Fibroblast of villous mesenchyme (primary cell): ENCODE measurements around the gene SLC25A10. TPM values are rescaled to one million over a fixed set of nuclear protein-coding genes. Genes with fewer than 3 reads are reported as not detected.

Source experiments
- DNase-seq: peaks from one replicate; pipeline ENCODE4 v3.0.0-alpha.2; 2010; ENCODE audit warnings: low read depth
- H3K4me3 ChIP-seq: 2 replicates; pipeline ENCODE4 v1.5.1; 2011; ENCODE audit warnings: low read depth, mild to moderate bottlenecking, low read length
- total RNA-seq: library from RNA; depleted of rRNA; stranded (reverse); fragments of >200 nt; gene quantifications from 2 replicates; pipeline ENCODE4 v1.2.3, GENCODE V29; 2012
- TF ChIP-seq, protein P1 (sequence below): IDR thresholded peaks from 2 replicates; pipeline ENCODE4 v1.5.1; 2012; ENCODE audit warnings: low read depth, mild to moderate bottlenecking, low read length; ENCODE audit not compliant: insufficient read depth

Gene SLC25A10
- total RNA-seq, 1 donor = 13.8 TPM

DNA sequence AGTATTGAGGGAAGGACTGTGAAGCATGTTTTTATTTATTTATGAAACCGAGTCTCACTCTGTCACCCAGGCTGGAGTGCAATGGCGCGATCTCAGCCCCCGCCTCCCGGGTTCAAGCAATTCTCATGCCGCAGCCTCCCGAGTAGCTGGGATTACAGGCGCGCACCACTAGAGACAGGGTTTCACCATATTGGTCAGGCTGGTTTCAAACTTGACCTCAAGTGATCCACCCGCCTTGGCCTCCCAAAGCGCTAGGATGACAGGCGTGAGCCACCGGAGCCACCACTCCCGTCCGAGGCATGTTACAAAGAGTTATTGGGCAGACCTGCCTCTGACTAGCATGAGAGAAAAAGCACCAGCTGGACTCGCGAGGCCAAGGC lies 5.9 kb upstream of the SLC25A10 start:
- no peak for DNase-seq
- TF ChIP-seq, protein P1, sequence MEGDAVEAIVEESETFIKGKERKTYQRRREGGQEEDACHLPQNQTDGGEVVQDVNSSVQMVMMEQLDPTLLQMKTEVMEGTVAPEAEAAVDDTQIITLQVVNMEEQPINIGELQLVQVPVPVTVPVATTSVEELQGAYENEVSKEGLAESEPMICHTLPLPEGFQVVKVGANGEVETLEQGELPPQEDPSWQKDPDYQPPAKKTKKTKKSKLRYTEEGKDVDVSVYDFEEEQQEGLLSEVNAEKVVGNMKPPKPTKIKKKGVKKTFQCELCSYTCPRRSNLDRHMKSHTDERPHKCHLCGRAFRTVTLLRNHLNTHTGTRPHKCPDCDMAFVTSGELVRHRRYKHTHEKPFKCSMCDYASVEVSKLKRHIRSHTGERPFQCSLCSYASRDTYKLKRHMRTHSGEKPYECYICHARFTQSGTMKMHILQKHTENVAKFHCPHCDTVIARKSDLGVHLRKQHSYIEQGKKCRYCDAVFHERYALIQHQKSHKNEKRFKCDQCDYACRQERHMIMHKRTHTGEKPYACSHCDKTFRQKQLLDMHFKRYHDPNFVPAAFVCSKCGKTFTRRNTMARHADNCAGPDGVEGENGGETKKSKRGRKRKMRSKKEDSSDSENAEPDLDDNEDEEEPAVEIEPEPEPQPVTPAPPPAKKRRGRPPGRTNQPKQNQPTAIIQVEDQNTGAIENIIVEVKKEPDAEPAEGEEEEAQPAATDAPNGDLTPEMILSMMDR = no peak
- H3K4me3 ChIP-seq = no peak overlapping the region

GRCh38 chr17:81706757-81707624 lies 5.1 kb upstream of the SLC25A10 start:
- DNase-seq = no peak
- TF ChIP-seq, protein P1 = no peak
- H3K4me3 ChIP-seq = no peak overlapping the region

DNA sequence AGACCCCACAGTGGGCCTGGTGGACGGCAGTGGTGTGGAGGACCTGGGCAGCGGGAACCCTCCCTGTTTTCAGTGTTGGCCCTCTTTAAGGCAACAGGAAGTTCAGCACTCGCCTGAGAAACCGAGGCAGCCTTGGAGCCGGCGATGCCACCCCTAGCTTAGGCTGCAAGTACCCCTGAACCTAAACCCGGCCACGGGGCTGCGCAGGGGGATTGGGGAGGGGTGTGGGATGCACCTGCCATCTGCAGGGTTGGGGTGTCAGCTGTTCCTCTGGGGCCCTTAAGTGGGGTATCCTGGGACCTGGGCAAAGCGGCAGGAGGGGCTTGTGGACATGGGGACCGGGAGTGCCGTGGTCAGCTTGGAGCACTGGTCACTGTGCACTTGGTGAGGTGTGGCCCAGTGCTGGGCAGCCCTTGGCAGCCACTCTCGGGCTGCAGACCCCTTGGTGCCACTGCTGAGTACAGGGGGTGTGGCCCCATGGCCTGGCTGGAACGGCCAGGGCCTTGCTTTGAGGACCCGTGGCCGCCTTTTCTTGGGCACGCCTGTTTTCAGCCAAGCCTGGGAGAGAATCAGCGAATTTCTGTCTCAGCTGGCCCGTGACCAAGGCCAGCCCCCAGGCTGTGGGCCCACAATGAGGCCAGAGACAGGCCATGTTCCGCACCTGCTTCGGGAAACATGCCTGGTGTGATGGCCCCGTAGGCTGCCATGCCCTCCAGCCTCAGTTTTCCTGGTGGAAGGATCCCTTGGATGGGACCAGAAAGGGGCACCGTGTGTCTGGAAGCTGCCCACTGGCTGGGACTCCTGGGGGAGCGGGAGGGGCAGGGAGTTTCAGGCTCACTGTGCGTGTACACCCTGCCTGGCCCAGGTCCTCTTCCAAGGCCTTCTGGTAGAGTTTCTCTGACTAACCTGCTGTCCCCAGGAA lies 4.1 kb upstream of the SLC25A10 start:
- H3K4me3 ChIP-seq = no peak overlapping the region
- DNase-seq = no peak
- TF ChIP-seq, protein P1 = no peak

GRCh38 chr17:81708739-81709185 lies 3.3 kb upstream of the SLC25A10 start:
- DNase-seq = no peak
- TF ChIP-seq, protein P1 = no peak
- no peak overlapping the region for H3K4me3 ChIP-seq

DNA sequence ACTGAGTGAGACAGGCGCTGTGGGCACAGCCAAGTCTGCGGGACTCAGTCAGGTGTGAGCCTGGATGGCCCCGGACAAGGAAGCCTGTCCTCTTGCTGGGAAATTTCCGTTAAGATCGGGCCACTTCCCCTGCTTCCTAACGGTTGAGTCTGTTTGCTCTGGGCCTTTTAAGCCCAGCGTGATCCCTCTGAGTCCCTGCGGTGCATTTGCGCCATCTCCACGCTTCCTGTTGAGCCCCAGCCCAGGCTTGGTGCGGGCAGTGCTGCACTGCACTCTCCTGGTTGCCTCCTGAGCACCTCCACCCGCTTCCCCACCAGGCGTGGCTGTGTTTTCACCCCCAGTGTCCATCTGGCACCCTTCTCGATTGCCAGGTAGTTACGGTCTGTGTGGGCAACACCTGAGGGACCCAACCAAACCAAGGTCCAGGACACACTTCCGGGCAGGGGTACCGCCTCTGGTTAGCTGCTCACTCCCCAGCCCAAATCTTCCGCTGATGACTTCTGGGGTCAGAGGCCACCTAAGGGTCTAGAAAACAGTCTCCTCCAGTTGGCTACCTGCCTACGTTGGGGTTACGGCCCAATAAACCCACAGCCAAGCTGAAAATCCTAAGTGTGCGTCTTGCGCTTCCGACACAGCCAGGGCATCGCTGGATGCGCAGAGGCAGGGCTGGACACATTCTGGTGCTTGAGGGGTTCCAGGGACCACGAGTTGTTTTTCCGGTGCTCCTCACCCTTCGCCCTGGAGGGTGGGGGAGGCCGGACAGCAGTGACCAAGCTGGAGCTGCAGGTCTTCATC lies 1.4 kb upstream of the SLC25A10 start:
- peak; percentile 35 for DNase-seq
- no peak overlapping the region for H3K4me3 ChIP-seq
- TF ChIP-seq, protein P1 = no peak

- peak overlapping the region; percentile 66 for H3K4me3 ChIP-seq
- DNase-seq = no peak
- TF ChIP-seq, protein P1 = peak; percentile 2
Observed at GRCh38 chr17:81712468-81713003, 452 bp downstream of the SLC25A10 start.
